Ectodermal cell (in vitro differentiated cells): ENCODE data around the gene HIC1. TPM values are rescaled to one million over a fixed set of nuclear protein-coding genes. Genes with fewer than 3 reads are reported as not detected.
"Not testable (repeated sequence)": the region's sequence is repeated elsewhere in the genome, so short reads cannot be mapped to it uniquely, and the experiment has no call there.

Experiments used
- H3K27ac ChIP-seq: 2 replicates; pipeline ENCODE4 v1.7.0; 2013; ENCODE audit warnings: mild to moderate bottlenecking, low read depth, low read length; ENCODE audit not compliant: insufficient read depth, poor library complexity, severe bottlenecking
- H3K27me3 ChIP-seq: 2 replicates; pipeline ENCODE4 v1.7.0; 2013; ENCODE audit warnings: mild to moderate bottlenecking, low read length; ENCODE audit not compliant: insufficient read depth, control insufficient read depth, poor library complexity, severe bottlenecking
- H3K36me3 ChIP-seq: one replicate; pipeline ENCODE4 v1.7.0; 2013; ENCODE audit warnings: low read length; ENCODE audit not compliant: control insufficient read depth, insufficient read depth
- H3K4me1 ChIP-seq: one replicate; pipeline ENCODE4 v1.7.0; 2013; ENCODE audit warnings: low read length; ENCODE audit not compliant: control insufficient read depth, insufficient read depth
- H3K4me3 ChIP-seq: 2 replicates; pipeline ENCODE4 v1.7.0; 2013; ENCODE audit warnings: low read depth, low read length, control low read depth; ENCODE audit not compliant: insufficient read depth
- H3K9me3 ChIP-seq: 2 replicates; pipeline ENCODE4 v1.7.0; 2013; ENCODE audit warnings: mild to moderate bottlenecking, low read length, moderate library complexity; ENCODE audit not compliant: control insufficient read depth
- WGBS, 2 experiments: methylation state at CpG; one replicate each; pipeline ENCODE4 v1.1.7; 2013; ENCODE audit warnings: missing lambda C conversion rate in 2 of 2; 5-methylcytosine and 5-hydroxymethylcytosine counted together
- polyA plus RNA-seq, 4 experiments: library from polyadenylated mRNA; stranded (reverse); fragments of 50-300 nt; gene quantifications; one replicate each; pipeline ENCODE4 v1.2.3, GENCODE V29; 2013

Gene HIC1
- 0.56 TPM for polyA plus RNA-seq (2013, experiment 1 of 4)
- polyA plus RNA-seq (2013, experiment 2 of 4), result not detected
- polyA plus RNA-seq (2013, experiment 3 of 4), result 0.21 TPM
- 0.20 TPM for polyA plus RNA-seq (2013, experiment 4 of 4)

- peak within 1 kb of the TSS; percentile 32 for H3K4me3 ChIP-seq
- no peak within 1 kb of the TSS for H3K27ac ChIP-seq
- WGBS, 2 experiments, result 6% methylated on average over 72 of the region's 72 CpGs
These were observed at the start of gene HIC1 for GRCh38 chr17:2054512-2055291. TSS of gene HIC1 (plus strand) at chr17:2055103. CDS start at chr17:2056691, 1,588 bp downstream.

DNA sequence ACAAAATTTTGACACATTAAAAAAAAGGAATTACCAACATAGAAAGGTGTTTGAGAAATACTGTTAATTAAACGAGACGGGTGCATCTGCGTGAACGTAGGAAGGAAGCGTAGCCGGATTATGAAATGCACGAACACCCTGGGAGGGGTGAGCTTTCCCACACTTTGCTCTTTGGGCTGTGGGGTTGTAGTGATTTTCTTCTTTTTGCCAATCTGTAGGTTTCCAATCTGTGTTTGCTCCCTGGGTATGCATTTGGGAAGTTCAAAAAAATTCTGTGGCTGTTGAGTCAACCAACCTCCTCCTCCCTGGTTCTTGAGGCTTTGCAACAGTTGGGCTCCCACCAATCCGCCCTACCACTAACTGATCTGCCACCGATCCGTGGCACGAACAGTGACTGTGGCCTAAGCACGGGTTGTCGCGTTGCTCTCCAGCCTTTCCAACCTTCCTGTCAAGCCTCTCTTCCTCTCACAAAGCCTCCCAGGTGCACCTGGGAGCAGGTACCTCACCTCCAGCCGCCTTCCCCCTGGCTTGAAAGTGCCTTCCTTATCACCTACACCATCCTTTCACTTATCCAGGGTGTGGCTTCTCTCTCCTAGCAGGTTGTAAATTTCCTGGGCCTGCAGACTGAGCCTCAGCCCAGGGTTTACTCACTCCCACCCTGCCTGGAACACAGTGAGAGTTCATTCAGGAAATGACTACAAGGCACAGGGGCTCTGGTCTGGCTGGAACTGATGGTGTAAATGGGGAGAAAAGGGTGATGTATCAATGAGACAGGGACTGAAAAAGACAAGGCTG is 46.4 kb upstream of the HIC1 start:
- H3K9me3 ChIP-seq, result no peaks in the 10 kb centered on the region
- no peak overlapping the region for H3K27ac ChIP-seq
- no peaks in the 10 kb centered on the region for H3K36me3 ChIP-seq
- no peak overlapping the region for H3K4me3 ChIP-seq
- peaks cover 15% of the 10 kb centered on the region for H3K4me1 ChIP-seq
- H3K27me3 ChIP-seq, result no peaks in the 10 kb centered on the region
- 91 to 92% methylated on average over 15 of the region's 15 CpGs for WGBS, 2 experiments

More at GRCh38 chr17:2054512-2055291, at the start of gene HIC1:
- Histone ChIP-seq H3K9me3 (no peaks in the 10 kb centered on the region), H3K36me3 (no peaks in the 10 kb centered on the region), H3K4me1 (peaks cover 12% of the 10 kb centered on the region), H3K27me3 (peaks cover 96% of the 10 kb centered on the region)

DNA sequence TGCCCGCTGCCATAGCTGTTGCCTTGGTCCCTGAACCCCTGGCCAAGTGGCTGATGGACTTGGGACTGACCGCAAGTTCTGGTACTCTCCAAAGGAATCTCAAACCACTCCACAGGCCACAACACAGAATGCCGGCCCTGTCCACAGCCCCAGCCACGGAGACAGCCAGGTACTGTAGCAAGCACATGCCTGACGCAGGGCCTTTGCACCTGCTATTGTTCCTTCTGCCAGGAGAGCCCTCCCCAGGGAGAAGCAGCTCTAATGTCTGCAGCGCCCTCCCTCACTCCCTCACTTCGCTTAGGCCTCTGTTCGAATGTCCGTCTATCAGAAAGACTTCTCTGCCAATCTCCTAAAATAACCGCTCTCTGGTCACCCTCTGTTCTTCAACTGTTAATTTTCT is 45.2 kb upstream of the HIC1 start:
- Histone ChIP-seq H3K4me3 (no peak overlapping the region), H3K27ac (no peak overlapping the region), H3K27me3 (no peaks in the 10 kb centered on the region), H3K9me3 (no peaks in the 10 kb centered on the region), H3K4me1 (peaks cover 15% of the 10 kb centered on the region), H3K36me3 (no peaks in the 10 kb centered on the region)
- WGBS, 2 experiments, result 94 to 95% methylated on average over 10 of the region's 10 CpGs

GRCh38 chr17:2011411-2012371 is 43.2 kb upstream of the HIC1 start:
- Histone ChIP-seq H3K27ac (no peak overlapping the region), H3K36me3 (no peaks in the 10 kb centered on the region), H3K27me3 (no peaks in the 10 kb centered on the region), H3K9me3 (no peaks in the 10 kb centered on the region), H3K4me1 (peaks cover 15% of the 10 kb centered on the region), H3K4me3 (no peak overlapping the region)
- WGBS, 2 experiments, result 23 to 26% methylated on average over 24 of the region's 24 CpGs

DNA sequence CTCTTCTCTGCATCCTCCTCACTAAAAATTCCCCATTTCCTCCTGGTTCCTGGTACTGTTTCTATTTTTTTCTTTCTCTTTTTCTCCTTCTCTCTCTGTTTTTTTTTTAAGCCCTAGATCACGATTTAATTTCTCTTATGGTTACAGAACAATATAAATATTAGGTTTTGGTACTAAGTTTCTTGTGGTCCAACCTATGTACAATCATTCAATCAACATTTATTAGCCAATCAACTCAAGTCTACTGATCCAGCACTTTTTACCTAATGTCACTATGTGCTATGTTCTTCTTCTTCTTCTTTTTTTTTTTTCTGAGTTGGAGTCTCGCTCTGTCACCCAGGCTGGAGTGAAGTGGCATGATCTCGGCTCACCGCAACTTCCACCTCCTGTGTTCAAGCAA is 42.4 kb upstream of the HIC1 start:
- no peak overlapping the region for H3K27ac ChIP-seq
- peaks cover 15% of the 10 kb centered on the region for H3K4me1 ChIP-seq
- WGBS, 2 experiments, result 91 to 92% methylated on average over 3 of the region's 4 CpGs
- no peak overlapping the region for H3K4me3 ChIP-seq
- H3K9me3 ChIP-seq, result no peaks in the 10 kb centered on the region
- no peaks in the 10 kb centered on the region for H3K36me3 ChIP-seq
- no peaks in the 10 kb centered on the region for H3K27me3 ChIP-seq

- not testable (repeated sequence) for H3K9me3 ChIP-seq, H3K36me3 ChIP-seq, H3K4me3 ChIP-seq, H3K27me3 ChIP-seq, H3K27ac ChIP-seq
- H3K4me1 ChIP-seq, result peaks cover 16% of the 10 kb centered on the region
- 84 to 88% methylated on average over 6 of the region's 6 CpGs for WGBS, 2 experiments
These were observed 41.5 kb upstream of the HIC1 start for GRCh38 chr17:2013220-2013993.

DNA sequence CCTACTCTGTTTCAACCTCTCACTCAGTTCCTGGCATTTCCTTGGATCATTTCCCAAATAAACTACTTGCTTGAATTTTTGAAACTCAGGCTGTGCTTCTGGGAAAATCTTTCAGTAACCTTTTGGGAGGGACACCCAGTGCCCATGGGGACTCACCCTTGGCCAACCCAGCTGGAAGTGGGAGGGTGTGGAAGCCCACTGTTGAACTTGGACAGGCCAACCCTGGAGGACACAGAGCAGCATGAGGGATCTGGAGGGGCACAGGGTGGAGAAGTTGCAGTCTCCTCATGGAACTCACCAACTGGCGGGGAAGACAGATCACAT is 40.9 kb upstream of the HIC1 start:
- H3K9me3 ChIP-seq, result no peaks in the 10 kb centered on the region
- H3K4me1 ChIP-seq, result peaks cover 19% of the 10 kb centered on the region
- no peak overlapping the region for H3K27ac ChIP-seq
- H3K36me3 ChIP-seq, result no peaks in the 10 kb centered on the region
- WGBS, 2 experiments, result 98 to 100% methylated on average over 1 of the region's 1 CpG
- no peak overlapping the region for H3K4me3 ChIP-seq
- peaks cover 2% of the 10 kb centered on the region for H3K27me3 ChIP-seq

GRCh38 chr17:2015314-2015713 is 39.6 kb upstream of the HIC1 start:
- H3K9me3 ChIP-seq, result no peaks in the 10 kb centered on the region
- 95% methylated on average over 14 of the region's 14 CpGs for WGBS, 2 experiments
- H3K27ac ChIP-seq, result no peak overlapping the region
- peaks cover 15% of the 10 kb centered on the region for H3K27me3 ChIP-seq
- H3K36me3 ChIP-seq, result no peaks in the 10 kb centered on the region
- H3K4me1 ChIP-seq, result peaks cover 19% of the 10 kb centered on the region
- H3K4me3 ChIP-seq, result no peak overlapping the region

DNA sequence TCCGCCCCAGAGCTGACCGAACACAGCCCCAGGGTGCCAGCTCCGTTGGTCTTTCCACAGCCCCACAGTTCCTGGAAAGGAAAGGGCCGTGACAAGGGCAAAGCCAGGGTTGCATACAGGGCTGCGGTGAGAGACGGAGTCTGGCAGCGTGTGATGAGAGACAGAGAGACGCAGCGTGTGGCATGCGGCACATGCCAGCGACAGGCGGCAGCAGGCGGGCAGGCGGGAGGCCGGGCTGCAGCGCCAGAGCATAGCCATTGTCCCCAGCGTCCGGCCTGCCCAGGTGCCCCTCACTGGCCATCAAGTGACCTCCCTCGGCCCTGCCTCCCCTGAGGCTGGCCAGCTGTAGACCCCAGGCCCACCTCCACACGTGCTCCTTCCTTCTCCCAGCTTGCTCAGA is 38.4 kb upstream of the HIC1 start:
- no peak overlapping the region for H3K27ac ChIP-seq
- H3K4me3 ChIP-seq, result no peak overlapping the region

More for the DNA sequence above, 38.4 kb upstream of the HIC1 start:
- Histone ChIP-seq H3K4me1 (peaks cover 19% of the 10 kb centered on the region), H3K27me3 (peaks cover 18% of the 10 kb centered on the region), H3K9me3 (no peaks in the 10 kb centered on the region), H3K36me3 (no peaks in the 10 kb centered on the region)
- WGBS, 2 experiments, result 90% methylated on average over 20 of the region's 20 CpGs
